Right renal cortex interstitium (tissue), 3 donors: Measurements from ENCODE around the gene GPC5. TPM values are rescaled to one million over a fixed set of nuclear protein-coding genes. Genes with fewer than 3 reads are reported as not detected.

Source experiments
- DNase-seq, 3 donors: peaks; one replicate each; pipeline ENCODE4 v3.0.0-alpha.2; 2013; ENCODE audit warnings: low read depth in 3 of 3, low spot score in 2 of 3
- polyA plus RNA-seq, 3 donors: library from polyadenylated mRNA; unstranded; fragments of 120-200 nt; gene quantifications; one replicate each; pipeline ENCODE4 v1.2.1, GENCODE V29; 2013; ENCODE audit not compliant: insufficient read length in 3 of 3

Gene GPC5
- polyA plus RNA-seq, 3 donors: 3.5 to 6.2 (median 4.8) TPM

GRCh38 chr13:91580749-91581148 lies 182.3 kb downstream of the GPC5 start:
- DNase-seq: no peak

GRCh38 chr13:91586609-91587008 lies 188.2 kb downstream of the GPC5 start:
- DNase-seq: no peak

DNA sequence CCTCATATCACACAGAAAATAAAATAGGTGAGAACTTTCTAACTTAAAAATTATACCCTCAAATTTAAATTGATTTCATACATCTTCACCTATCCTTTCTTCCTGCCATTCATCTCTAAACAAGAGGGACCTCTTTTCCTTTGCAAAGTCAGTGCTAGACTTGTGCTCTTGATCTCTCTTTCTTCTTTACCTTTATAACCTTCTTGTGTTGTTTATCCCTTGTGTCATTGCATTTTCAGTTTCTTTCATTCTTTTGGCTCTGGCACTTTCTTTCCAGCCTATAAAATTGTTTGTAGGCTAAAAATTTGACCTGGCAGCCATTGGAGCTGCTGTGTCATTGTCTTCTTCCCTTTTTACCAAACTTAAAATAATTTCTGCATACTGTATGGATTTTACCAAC lies 190.1 kb downstream of the GPC5 start:
- no peak for DNase-seq

- no peak for DNase-seq
These were observed 193.9 kb downstream of the GPC5 start for GRCh38 chr13:91592056-91593014.

- no peak for DNase-seq
These were observed 195.0 kb downstream of the GPC5 start for GRCh38 chr13:91593456-91593855.

- no peak for DNase-seq
These were observed 195.6 kb downstream of the GPC5 start for GRCh38 chr13:91594061-91594460.

DNA sequence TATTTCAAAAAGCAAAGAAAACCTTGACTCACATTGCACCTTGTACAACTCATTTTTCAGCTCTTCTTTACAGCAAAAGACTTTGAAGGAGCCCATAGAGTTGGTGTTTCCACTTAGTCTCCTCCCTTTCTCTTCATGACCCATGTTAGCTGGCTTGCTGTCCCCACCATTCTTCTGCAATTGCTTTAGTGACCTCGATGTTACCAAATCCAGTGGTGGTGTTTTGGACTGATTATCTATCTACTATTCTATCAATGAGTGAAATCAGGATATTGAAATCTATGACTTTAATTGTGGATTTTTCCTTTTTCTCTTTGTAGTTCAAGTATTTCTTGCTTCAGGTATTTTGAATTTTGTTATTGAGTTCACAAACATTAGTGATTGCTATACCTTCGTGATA lies 197.3 kb downstream of the GPC5 start:
- DNase-seq: no peak

- DNase-seq: peak in 2 of 3 donors; percentile 6 to 36
These were observed 198.4 kb downstream of the GPC5 start for GRCh38 chr13:91596842-91597241.

GRCh38 chr13:91598655-91599054 lies 200.2 kb downstream of the GPC5 start:
- DNase-seq: no peak

- no peak for DNase-seq
These were observed 202.9 kb downstream of the GPC5 start for GRCh38 chr13:91601273-91601672.

DNA sequence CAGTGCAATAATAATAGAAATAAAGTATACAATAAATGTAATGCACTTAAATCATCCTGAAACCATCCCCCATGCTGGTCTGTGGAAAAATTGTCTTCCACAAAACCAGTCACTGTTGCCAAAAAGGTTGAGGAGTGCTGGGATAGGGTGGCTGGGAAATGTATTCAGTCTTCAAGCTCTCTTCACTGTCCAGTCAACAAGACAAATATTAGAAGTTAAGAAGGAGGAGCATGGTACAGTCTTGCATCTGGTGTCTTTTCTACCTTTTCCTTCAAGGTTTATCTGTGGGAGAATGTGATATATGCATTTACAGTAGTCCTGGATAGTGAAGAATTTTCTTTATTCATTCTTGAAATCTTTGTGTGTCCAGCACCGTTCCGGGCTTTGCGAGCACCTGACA lies 203.4 kb downstream of the GPC5 start:
- DNase-seq: no peak

DNA sequence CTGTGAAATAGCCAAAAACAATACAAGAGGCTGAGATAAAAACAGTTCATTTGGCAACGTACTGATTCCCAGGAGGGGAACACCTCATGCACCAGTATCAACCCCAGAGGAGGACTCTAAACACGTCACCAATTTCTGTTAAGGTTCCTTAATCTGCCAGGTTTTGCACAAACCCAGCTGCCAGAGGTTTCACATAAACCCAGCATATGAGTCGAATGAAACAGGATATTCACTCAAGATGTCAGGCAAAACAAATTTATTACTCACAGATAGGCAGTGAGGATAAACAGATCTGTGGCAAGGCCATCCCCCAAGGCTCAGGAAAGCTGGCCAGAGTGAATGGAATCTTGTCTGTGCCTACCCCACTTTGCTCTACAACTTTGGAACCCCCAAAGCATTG lies 210.9 kb downstream of the GPC5 start:
- peak in 2 of 3 donors; percentile 12 to 45 for DNase-seq

- no peak for DNase-seq
These were observed 219.9 kb downstream of the GPC5 start for GRCh38 chr13:91618315-91618714.

DNA sequence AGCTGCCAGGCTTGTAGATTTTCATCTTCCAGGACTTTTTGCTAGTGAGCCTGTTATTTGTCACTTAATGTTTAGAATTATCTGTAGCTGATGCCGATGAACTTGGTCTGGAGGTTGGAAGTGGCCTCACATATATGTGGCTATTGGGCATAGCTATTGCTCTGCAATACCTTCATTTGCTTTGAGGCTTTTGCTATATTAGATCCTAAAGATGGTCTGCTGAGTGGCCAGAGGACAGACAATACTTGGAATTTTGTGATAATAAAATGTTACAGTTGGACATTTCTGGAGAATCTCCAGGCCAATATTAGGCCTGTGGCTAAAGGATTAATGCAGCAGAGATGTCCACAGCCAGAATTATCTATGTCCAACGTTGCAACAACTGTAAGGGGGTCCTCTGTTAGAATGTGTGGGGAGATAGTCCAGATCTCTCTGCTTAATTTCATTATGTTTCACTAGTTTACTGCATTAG lies 222.3 kb downstream of the GPC5 start:
- DNase-seq: no peak

- DNase-seq: no peak
These were observed 222.7 kb downstream of the GPC5 start for GRCh38 chr13:91621161-91621560.

- no peak for DNase-seq
These were observed 223.5 kb downstream of the GPC5 start for GRCh38 chr13:91621963-91622362.

DNA sequence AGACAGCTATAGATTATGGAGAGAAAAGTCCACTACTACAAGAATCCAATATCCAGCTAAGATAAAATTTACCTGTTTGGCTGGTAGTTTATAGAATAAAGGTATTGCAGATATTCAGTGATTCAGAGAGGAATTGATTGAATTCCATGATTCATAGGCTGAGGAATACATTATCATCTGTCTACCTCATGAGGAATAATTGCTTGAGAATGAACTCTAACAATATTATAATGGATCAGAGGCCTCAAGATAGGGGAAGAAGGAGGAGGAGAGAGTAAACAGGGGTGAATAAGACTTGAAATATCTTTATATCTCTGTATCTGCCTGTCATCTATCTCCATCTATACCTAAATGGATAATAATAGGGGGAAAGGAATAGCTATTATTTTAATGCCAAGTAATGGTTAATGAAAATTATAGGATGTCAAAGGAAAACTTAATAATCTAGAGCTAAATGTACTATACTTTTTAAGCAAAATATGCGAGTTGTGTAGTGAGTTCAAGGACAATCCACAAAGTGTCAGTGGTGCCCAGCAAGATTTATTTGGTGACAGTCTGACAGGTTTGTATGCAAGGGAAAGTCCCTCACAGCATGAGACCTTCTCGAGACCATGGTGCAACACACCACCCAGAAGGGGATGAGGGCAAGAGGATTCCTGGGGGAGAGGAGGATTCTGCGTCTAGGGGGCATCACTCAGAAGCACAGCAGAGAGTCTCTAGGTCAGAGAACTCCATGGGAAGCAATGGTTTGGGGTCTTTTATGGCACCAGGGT lies 224.5 kb downstream of the GPC5 start:
- no peak for DNase-seq

DNA sequence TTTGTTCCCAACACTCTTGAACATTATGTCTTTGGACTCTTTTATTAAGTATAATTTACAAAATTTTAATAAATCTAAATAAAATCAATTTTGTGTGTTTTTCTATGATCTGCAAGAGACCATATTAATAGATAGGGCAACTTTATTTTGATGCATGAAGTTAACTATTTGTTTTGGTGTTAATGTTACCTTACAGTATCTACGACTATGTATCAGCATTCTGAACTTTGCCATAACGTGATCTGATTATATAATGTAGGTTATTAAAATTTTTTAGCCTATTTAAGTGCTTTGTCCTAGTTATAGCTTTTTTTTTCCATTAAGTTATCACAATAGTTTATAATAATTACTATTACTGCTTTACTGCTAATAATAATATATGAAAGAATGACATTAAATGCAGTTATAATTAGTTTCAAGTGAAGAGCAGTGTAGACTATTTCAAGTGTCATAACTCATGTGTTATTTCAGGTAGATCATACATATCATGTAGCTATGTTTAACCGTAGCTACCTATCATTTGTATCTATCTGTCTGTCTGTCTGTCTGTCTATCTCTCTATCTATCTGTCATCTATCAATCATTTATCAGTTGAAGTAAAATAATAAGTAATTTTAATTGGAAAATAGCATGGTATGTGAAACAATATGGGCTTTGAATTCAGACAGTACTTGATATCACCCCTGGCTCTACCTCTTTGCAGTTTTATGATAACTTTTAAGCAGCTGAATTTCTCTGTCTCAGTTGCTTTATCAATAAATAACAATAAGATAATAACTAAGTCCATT lies 229.7 kb downstream of the GPC5 start:
- no peak for DNase-seq

GRCh38 chr13:91630946-91631345 lies 232.5 kb downstream of the GPC5 start:
- no peak for DNase-seq

- DNase-seq: no peak
These were observed 233.7 kb downstream of the GPC5 start for GRCh38 chr13:91632086-91632485.

DNA sequence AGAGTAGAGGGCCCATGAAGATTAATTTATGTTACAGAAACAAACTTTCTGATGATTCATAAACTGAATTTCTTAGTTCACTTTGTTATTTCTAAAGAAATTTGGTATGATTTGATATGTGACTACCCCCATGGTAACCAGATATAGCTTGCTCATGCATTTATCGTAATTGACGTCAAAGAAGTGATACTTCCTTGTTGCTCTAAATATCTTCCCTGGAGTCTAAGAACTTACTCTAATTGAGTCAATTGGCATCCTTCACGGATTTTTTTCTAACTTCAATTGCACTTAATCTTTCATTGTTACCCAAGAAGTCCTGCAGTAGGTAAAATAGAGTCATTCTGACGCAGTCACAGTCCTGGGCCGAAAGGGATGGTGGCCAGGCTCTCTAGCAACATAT lies 240.9 kb downstream of the GPC5 start:
- DNase-seq: no peak
